Right lobe of liver (tissue), 6 donors: ENCODE results near the gene THTPA. TPM values are rescaled to one million over a fixed set of nuclear protein-coding genes. Genes with fewer than 3 reads are reported as not detected.

ENCODE experiments used
- ATAC-seq, 4 donors: fragments of 200-7000 bp; cut with Tn5 transposase; one replicate each; pipeline ENCODE4 v1.9.1; 2020; ENCODE audit warnings: mild to moderate bottlenecking in 4 of 4, moderate library complexity in 4 of 4
- DNase-seq, 3 donors: peaks; one replicate each; pipeline ENCODE4 v3.0.0-alpha.2; 2020
- H3K27ac ChIP-seq, 3 donors: fragments of 200-600 bp; one replicate each; pipeline ENCODE4 v1.8.0; 2022
- H3K27me3 ChIP-seq, 2 donors: fragments of 200-600 bp; one replicate each; pipeline ENCODE4 v1.8.0; 2022
- H3K36me3 ChIP-seq, 4 donors: fragments of 200-600 bp; sonication (generic) in 1 of 4; one replicate each; pipeline versions ENCODE4 v1.5.1 to v1.8.0; 2017 to 2022; ENCODE audit warnings: control low read depth in 1 of 4
- H3K4me1 ChIP-seq, 4 donors: fragments of 200-600 bp; sonication (generic) in 1 of 4; one replicate each; pipeline versions ENCODE4 v1.5.1 to v1.8.0; 2017 to 2022; ENCODE audit warnings: control low read depth in 1 of 4
- H3K4me3 ChIP-seq, 3 donors: fragments of 200-600 bp; one replicate each; pipeline ENCODE4 v1.8.0; 2022
- H3K9me3 ChIP-seq, 4 donors: fragments of 200-600 bp; sonication (generic) in 1 of 4; one replicate each; pipeline versions ENCODE4 v1.5.1 to v1.8.0; 2017 to 2022; ENCODE audit warnings: control low read depth in 1 of 4
- POLR2A ChIP-seq: fragments of 450-650 bp; IDR thresholded peaks from one replicate; pipeline ENCODE4 v1.6.1; 2017; ENCODE audit warnings: antibody characterized with exemption, mild to moderate bottlenecking
- WGBS: methylation state at CpG from one replicate; pipeline ENCODE4 v1.1.6; 2018; ENCODE audit warnings: low coverage, low lambda C conversion rate; ENCODE audit not compliant: insufficient coverage; ENCODE audit errors: missing lambda C conversion rate; 5-methylcytosine and 5-hydroxymethylcytosine counted together
- intact Hi-C, 2 donors: fragments of 100-400 bp; cut with DNase I; formaldehyde crosslinking; loops; one replicate each; pipeline versions ENCODE4 v1.11.2 to v1.14.1; 2022
- total RNA-seq, 6 experiments: library from RNA; depleted of rRNA in 2 of 6; stranded (reverse); fragments of >200 nt in 2 of 6; fragmentation: NEBNext Ultra II Directional in 3 of 6; extraction: Animal tissue kit (Norgen Biotek cat#: 25700) in 3 of 6; gene quantifications; one replicate each; pipeline versions ENCODE4 v1.1.0 to v1.2.4, GENCODE V29; 2016 to 2023
- TF ChIP-seq, protein P1 (sequence below), 4 donors: fragments of 200-600 bp in 3 of 4; fragments of 450-650 bp in 1 of 4; IDR thresholded peaks; one replicate each; pipeline versions ENCODE4 v1.5.1 to v1.8.0; 2016 to 2022; ENCODE audit warnings: antibody characterized with exemption in 4 of 4, mild to moderate bottlenecking in 2 of 4
- donor health status: DM: no; HTN: yes; CAD: no.
- donor health status: DM: no; HTN: no; CAD: no.
- donor health status: DM: no; HTN: no; CAD: no.
- donor health status: DM: no; HTN: yes; CAD: no.
- donor health status: DM: no; HTN: yes; CAD: no.

Gene THTPA
- total RNA-seq, 6 experiments from 2014 or later = 8.2 to 15.0 (median 11.4) TPM

DNA sequence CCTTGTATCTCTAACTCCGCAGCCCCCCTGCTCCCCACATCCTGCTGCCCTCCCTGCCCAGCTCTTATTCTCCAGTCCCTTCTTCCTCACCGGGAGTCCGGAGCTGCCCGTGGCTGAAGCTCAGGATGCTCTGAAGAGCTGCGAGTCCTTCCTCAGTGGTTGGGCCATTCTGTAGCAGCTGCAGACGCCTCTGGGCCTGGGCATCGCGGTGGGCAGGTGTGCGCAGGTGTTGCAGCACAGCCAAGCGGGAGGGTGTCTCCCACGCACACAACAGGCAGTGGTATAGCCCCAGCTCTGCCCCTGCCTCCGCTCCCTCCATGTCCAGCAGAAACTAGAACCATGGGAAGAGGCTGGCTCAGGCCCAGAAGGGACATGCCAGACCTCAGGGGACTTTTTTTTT is 24.7 kb upstream of the THTPA start:
- no peak overlapping the region for H3K27ac ChIP-seq
- ATAC-seq (no peak), DNase-seq (no peak)
- H3K27me3 ChIP-seq = no peaks in the 10 kb centered on the region
- no peaks in the 10 kb centered on the region for H3K9me3 ChIP-seq
- no peak for TF ChIP-seq POLR2A
- TF ChIP-seq, protein P1, sequence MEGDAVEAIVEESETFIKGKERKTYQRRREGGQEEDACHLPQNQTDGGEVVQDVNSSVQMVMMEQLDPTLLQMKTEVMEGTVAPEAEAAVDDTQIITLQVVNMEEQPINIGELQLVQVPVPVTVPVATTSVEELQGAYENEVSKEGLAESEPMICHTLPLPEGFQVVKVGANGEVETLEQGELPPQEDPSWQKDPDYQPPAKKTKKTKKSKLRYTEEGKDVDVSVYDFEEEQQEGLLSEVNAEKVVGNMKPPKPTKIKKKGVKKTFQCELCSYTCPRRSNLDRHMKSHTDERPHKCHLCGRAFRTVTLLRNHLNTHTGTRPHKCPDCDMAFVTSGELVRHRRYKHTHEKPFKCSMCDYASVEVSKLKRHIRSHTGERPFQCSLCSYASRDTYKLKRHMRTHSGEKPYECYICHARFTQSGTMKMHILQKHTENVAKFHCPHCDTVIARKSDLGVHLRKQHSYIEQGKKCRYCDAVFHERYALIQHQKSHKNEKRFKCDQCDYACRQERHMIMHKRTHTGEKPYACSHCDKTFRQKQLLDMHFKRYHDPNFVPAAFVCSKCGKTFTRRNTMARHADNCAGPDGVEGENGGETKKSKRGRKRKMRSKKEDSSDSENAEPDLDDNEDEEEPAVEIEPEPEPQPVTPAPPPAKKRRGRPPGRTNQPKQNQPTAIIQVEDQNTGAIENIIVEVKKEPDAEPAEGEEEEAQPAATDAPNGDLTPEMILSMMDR (IDR thresholded peaks at IDR 0.05) = no peak
- intact Hi-C loops = loop anchor here in 1 of 2 donors (10.0 kb wide), 1 partner anchor 47 kb away; no protein-coding TSS in a partner anchor
- H3K36me3 ChIP-seq = no peaks in the 10 kb centered on the region
- 77% methylated on average over 8 of the region's 12 CpGs for WGBS
- H3K4me3 ChIP-seq = no peak overlapping the region
- H3K4me1 ChIP-seq = no peaks in the 10 kb centered on the region

DNA sequence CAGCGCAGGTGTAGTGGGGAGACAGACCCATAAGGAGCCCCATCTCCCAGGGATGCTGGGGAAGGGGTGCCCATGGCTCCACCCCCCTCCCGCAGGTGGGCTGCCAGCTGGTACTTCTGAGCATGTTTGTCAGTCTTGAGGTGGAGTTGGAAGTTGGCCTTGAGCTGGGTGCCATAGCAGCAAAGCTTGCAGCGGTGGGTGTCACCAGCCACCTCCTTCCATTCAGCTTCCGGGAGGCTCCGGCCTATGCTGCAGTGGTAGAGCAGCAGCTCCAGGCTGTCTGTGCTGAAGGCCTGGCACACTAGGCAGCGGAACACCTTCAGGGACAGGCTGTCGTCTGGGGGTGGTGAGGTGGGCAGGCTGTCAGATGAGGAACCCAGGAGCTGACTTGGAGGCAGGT is 23.4 kb upstream of the THTPA start:
- Histone ChIP-seq H3K27me3 (no peaks in the 10 kb centered on the region), H3K4me3 (no peak overlapping the region), H3K9me3 (no peaks in the 10 kb centered on the region), H3K4me1 (no peaks in the 10 kb centered on the region), H3K27ac (no peak overlapping the region), H3K36me3 (no peaks in the 10 kb centered on the region)
- intact Hi-C loops = loop anchor here in 1 of 2 donors (10.0 kb wide), 1 partner anchor 48 kb away; no protein-coding TSS in a partner anchor
- no peak for TF ChIP-seq POLR2A
- TF ChIP-seq, protein P1 (IDR thresholded peaks at IDR 0.05) = no peak
- no peak for DNase-seq
- WGBS = 100% methylated on average over 2 of the region's 7 CpGs
- ATAC-seq = no peak

DNA sequence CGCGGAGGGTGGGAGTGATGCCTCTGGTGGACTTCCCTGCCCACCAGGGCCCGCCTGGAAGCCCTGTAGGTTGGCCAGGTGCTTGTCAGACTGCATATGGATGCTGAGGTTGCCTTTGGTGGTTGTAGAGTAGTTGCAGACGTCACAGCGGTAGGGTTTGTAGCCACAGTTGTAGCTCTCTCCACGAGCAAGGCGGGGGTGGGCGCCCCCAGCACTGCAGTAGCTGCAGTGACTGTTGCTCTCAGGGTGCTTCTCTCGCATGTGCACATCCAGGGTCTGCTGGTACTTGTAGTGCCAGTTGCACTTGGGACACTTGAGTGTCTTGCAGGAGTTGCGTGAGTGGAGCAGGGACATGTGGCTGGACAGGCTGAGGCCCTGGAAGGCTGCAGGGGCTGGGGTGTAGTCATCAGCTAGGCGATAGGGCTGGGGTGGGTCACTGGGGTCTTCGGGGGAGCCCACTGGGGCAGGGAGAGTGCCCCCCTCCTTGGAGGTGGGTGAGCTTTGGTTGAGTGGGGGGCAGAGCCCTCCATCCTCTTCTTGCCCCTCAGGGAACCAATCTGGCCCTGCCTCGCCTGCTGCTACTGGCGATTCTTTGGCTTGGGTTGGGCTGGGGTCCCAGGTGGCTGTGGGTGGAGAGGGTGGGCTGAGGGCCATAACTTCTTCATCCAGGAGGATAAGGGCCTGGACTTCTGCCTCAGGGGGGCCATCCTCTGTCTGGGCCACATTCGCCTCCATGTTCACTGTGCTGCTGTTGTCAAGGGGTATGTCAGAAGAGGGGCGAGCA is 22.2 kb upstream of the THTPA start:
- Histone ChIP-seq H3K27ac (no peak overlapping the region), H3K4me1 (no peaks in the 10 kb centered on the region), H3K27me3 (no peaks in the 10 kb centered on the region), H3K9me3 (no peaks in the 10 kb centered on the region), H3K4me3 (no peak overlapping the region), H3K36me3 (no peaks in the 10 kb centered on the region)
- WGBS = no CpG with 5 or more reads among the region's 16 CpGs
- intact Hi-C loops = loop anchor here in 1 of 2 donors (10.0 kb wide), 1 partner anchor 49 kb away; no protein-coding TSS in a partner anchor
- TF ChIP-seq, protein P1 (IDR thresholded peaks at IDR 0.05) = no peak
- TF ChIP-seq POLR2A = no peak
- ATAC-seq (no peak), DNase-seq (no peak)

DNA sequence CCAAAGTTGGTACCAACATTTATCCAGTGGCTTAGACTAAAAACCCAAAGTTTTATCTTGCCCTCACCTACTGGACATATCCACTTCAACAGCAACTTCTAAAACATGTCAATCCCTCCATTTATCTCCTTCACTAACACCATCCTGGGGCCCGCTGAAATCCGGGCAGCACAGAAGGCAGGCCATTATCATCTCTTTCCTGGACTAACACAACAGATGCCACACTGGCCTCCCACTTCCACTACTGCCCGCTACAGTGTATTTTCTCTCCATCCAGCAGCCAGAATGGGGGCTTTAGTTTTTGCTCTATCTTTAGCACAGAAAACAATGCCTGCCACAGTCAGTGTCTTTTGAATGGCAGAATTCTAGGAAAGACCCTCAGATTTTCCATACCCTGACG is 20.1 kb upstream of the THTPA start:
- Histone ChIP-seq H3K4me3 (no peak overlapping the region), H3K9me3 (no peaks in the 10 kb centered on the region), H3K4me1 (no peaks in the 10 kb centered on the region), H3K27ac (no peak overlapping the region), H3K27me3 (no peaks in the 10 kb centered on the region), H3K36me3 (no peaks in the 10 kb centered on the region)
- no peak for TF ChIP-seq POLR2A
- TF ChIP-seq, protein P1 (IDR thresholded peaks at IDR 0.05) = no peak
- intact Hi-C loops = loop anchor here in 1 of 2 donors (10.0 kb wide), 1 partner anchor 51 kb away; no protein-coding TSS in a partner anchor
- no peak for ATAC-seq
- no peak for DNase-seq
- WGBS = 67% methylated on average over 4 of the region's 4 CpGs
